Femur (tissue), 1 donor: ENCODE results near the gene STX1A.

Experiments used
- DNase-seq: peaks from one replicate; pipeline ENCODE4 v3.0.0-alpha.2; 2017

The STX1A gene

GRCh38 chr7:73706126-73707044 lies 13.1 kb downstream of the STX1A start:
- DNase-seq: no peak

GRCh38 chr7:73705551-73705920 lies 13.9 kb downstream of the STX1A start:
- DNase-seq: no peak

GRCh38 chr7:73704640-73705550 lies 14.6 kb downstream of the STX1A start:
- no peak for DNase-seq

- DNase-seq: peak; percentile 93
Observed at GRCh38 chr7:73703757-73704639, 15.5 kb downstream of the STX1A start.

DNA sequence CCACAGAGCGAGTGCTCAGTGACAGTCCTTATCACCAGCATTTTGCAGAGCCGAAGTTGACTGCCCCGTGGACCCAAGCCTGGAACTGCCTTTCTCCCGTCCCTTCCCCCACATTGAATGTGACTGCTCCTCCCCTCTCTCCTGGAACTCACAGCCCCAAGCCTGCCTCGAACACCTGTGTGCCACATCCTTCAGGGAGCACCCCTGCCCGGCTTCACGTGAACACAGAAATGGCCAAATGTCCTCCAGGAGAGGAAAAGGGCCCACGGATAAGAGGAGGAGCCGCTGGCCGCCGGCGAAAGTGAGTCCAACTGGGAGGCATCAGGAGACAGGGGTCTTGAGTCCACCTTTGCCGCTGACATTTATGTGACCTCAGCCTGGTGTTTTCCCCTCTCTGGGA lies 16.2 kb downstream of the STX1A start:
- no peak for DNase-seq

DNA sequence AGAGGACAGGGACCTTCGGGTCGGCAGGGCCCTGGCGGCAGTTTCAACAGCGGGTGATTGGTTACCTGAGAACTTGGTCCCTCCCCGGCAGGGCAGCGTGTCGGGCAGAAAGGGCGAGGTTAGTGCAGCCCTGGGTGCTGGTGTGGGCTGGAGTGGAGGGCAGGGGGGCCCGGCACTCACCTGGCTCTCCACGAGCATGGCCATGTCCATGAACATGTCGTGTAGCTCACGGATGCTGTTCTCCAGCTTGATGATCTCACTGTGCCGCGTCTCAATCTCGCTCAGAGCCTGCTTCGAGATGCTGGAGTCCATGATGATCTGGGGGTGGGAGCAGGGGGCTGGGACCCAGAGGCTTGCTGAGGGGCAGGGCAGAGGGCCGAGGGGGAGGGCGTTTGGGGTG lies 16.8 kb downstream of the STX1A start:
- DNase-seq: no peak

GRCh38 chr7:73702226-73702625 lies 17.2 kb downstream of the STX1A start:
- no peak for DNase-seq

DNA sequence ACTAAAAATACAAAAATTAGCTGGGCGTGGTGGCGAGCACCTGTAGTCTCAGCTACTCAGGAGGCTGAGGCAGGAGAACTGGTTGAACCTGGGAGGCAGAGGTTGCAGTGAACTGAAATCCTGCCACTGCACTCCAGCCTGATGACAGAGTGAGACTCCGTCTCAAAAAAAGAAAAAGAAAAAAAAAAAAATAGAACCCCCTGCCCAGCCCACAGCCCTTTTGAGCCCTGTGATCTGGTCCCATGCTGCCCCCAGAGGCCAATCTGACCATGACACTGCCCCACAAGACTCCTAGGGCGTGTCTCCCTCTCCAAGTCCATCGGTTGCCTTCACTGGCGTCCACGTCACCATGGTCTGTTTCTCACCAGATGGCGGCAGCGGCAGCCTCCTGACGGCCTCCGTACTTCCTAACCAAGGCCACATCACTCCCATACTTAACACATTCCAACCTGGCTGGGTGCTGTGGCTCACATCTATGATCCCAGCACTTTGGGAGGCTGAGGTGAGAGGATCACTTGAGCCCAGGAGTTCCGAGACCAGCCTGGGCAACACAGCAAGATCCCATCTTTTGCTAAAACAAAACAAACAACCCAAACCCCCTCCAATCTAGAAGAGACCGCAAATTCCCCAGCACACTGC lies 18.0 kb downstream of the STX1A start:
- no peak for DNase-seq

GRCh38 chr7:73700581-73701134 lies 18.8 kb downstream of the STX1A start:
- no peak for DNase-seq

GRCh38 chr7:73700069-73700423 lies 19.4 kb downstream of the STX1A start:
- DNase-seq: no peak

DNA sequence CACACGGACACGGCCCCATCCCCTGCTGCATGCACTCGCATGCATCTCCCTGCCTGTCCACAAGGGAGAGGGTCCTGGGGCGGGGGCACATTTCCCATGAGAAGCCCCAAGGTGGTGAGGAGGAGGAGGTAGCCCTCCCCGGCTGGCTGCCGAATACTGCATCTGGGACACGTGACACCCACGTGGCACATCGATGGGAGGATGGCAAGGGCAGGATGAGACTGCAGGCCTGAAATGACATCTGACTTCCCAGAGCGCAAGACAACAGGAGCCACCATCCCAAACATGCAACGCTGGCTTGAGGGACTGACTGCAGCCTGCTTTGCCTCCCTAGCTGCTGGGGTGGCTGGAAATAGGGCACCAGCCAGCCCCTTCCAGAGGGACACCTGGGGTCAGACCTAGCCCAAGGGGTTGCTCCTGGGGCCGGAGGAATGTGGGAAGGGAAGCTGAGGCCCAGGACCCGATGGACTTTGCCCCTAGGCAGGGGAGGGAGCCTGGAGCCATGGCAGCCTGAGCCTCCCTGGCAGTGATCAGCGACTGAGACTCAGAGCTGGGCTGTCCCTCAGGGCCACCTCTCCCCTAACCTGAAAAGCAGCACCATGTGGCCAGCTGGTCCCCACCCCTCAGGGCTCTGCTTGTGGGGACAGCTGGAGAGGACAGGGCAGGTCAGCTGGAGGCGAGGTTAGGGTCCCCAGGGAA lies 19.9 kb downstream of the STX1A start:
- DNase-seq: no peak

DNA sequence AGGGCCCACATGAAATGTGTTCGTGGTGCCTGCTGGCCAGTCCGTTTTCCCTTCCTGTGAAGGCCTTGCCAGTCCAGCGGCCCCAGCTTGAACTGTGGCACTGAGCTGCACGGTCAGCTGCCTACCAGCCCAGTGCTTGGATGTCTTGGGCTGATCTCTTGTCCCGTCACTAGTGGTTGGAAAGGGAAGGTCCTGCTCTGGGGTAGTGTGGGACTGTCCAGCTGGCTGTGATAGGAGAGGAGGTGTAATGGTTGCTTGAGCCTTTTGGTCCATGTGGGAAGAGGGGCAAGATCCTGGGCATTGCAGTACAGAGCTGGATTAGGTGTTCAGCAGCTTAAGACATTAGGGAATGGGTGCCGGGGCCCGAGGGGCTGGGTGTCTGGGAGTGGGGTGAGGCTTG lies 21.1 kb downstream of the STX1A start:
- DNase-seq: no peak

DNA sequence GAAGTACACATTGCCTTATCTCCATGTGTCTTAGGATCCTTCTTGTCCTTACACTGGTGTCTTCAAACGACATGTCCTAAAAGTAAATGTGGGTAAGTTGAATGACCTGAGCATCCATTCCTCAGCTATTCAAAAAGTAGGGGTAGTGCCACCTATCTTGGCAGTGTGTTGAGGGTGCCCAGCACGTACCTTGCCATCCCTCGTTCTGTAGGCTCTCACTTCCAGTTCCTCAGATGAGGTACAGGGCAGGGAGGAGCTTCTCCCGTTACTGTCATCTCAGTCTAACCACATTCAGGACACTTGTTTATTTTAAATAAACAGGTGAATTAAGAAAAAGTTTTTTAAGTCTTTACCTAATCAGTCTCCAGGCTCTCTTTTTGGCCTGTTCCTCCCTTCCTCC lies 23.1 kb downstream of the STX1A start:
- no peak for DNase-seq

GRCh38 chr7:73690646-73691045 lies 28.8 kb downstream of the STX1A start:
- DNase-seq: no peak

DNA sequence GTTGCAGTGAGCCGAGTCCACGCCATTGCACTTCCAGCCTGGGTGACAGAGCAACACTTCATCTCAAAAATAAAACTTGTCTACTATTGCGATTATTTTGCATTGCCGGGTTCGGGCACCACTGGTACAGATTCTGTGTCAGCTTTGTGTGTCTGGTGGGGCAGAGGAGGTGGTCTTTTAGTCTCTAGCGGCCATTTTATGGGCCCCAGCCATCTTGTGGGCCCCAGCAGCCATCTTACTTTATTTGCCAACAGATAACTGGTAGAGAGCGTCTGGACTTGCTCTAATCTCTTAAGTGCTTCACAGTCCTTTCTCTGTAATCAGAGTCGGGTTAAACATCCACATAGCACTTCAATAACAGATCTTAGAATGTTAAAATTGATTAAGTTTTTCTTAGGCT lies 31.2 kb downstream of the STX1A start:
- DNase-seq: no peak

DNA sequence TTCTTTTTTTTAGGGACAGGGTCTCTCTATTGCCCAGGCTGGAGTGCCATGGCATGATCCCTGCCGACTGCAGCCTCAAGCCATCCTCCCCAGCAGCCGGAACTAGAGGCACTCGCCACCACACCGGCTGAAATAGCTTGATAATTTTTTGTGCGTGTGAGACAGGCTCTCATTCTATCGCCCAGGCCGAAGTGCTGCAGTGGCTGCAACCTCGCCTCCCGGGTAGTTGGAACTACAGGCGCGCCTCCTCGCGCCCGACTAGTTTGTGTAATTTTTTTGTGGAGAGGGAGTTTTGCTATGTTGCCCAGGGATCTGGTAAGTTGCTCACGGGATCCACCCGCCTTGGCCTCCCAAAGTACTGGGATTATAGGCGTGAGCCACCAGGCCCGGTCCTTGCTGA lies 34.2 kb downstream of the STX1A start:
- no peak for DNase-seq

DNA sequence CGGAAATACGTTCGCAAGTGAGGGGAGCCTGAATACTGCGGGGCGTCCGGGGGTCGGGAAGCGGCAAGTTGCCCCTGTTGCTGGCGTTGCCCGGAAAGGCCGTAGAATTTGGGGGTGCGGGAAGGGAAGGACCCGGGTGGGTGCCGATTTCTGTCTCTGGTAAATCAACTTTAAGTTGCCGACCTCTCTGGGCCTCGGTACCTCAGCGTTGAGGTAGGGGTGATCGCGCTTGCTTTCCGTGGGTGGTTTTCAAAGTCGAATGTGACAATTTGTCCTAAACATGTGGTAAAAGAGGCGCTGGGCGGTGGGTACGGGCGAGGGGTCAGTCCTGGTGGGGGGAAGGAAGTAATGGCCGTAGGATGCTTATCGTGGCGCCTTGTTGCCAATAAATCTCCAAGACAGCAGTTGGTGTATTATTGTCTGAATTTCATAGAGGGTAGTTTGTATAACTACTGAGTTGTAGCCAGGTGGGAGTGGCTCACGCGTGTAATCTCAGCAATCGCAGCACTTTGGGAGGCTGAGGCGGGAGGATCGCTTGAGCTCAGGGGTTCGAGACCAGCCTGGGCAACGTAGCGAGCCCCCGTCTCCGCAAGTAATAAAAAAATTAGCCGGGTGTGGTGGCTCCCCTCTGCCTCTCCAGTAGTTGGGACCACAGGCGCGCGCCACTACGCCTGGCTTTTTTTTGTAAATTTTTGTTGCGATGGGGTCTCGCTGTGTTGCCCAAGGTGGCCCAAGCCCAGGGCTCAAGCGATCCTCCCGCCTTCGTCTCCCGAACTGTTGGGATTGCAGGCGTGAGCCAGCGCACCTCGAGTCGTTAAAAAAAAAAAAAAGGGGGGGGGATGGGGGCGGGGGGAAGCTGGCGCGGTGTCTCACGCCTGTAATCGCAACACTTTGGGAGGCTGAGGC lies 35.4 kb downstream of the STX1A start:
- DNase-seq: no peak

GRCh38 chr7:73683056-73683787 lies 36.2 kb downstream of the STX1A start, which contains the start of the genes BUD23 and DNAJC30:
BUD23 (plus strand) TSS chr7:73683597; CDS start chr7:73683626, 29 bp downstream.
DNAJC30 (minus strand) TSS chr7:73683453; CDS start chr7:73683423, 30 bp downstream.
- DNase-seq: peak; percentile 99

- no peak for DNase-seq
Observed at GRCh38 chr7:73682745-73683055, 36.8 kb downstream of the STX1A start.

DNA sequence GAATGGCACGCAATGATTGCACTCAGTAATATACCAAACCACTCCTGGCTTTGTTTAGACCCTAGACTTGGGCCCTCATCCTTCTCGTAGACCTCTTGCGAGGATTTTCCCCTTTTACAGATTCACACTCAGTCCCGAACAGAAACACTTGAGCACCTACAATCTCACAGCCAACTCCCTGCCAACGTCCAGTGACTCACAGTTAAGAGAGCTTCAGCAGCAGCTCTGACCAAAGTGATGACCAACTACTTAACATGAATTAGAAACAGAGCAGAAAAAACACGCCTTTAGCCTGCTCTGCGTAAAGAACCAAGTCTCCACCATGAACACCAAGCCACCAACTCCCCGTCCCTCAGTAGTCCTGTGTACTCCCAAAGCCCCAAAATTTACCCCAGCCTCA lies 38.4 kb downstream of the STX1A start:
- DNase-seq: no peak
